Adrenal gland (tissue), 5 donors: ENCODE data around the gene ARL9.

Experiments
- CTCF ChIP-seq, 6 experiments: fragments of 450-650 bp in 4 of 6; fragments of 200-600 bp in 2 of 6; sonication (generic) in 1 of 6; IDR thresholded peaks; 1 replicate in 5 of 6; 2 replicates in 1 of 6; pipeline versions ENCODE4 v1.5.1 to v1.8.0; 2016 to 2021; ENCODE audit warnings: antibody characterized with exemption in 6 of 6, mild to moderate bottlenecking in 2 of 6, moderate library complexity in 1 of 6
- POLR2A ChIP-seq, 2 donors: fragments of 450-650 bp; IDR thresholded peaks; one replicate each; pipeline ENCODE4 v1.6.1; 2017; ENCODE audit warnings: antibody characterized with exemption in 2 of 2, mild to moderate bottlenecking in 2 of 2, moderate library complexity in 1 of 2
- donor health status: DM: no; HTN: no; CAD: no.

GRCh38 chr4:56552273-56552672 lies 46.7 kb downstream of the ARL9 start:
- TF ChIP-seq POLR2A (IDR thresholded peaks at IDR 0.05) (no peak), CTCF (IDR thresholded peaks at IDR 0.05) (no peak)
